Measurements from ENCODE around the gene SRP72.

Gene SRP72

DNA sequence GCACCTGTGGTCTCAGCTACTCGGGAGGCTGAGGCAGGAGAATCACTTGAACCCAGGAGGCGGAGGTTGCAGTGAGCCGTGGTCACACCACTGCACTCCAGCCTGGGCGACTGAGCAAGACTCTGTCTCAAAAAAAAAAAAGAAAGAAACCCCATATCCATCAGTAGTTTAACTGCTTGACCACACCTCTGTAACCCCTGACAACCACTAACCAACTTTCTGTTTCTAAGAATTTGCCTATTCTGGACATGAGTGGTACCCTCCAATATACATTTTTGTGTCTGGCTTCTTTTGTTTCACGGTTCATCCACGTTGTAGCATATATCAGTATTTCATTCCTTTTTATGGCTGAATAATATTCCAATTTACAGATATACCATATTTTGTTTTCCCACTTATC lies 41.1 kb upstream of the SRP72 start:
- no peak for ATAC-seq (ENCODE audit: low read depth)

GRCh38 chr4:56427179-56427578 lies 40.2 kb upstream of the SRP72 start:
- Histone ChIP-seq H3K9me3 (ENCODE audit: severe bottlenecking) (no peaks in the 10 kb centered on the region), H3K4me1 (ENCODE audit: insufficient read depth, poor library complexity, severe bottlenecking) (peaks cover 4% of the 10 kb centered on the region), H3K36me3 (ENCODE audit: low read depth) (peaks cover 7% of the 10 kb centered on the region; the same call in 1 of the 2 replicates), H3K27ac (ENCODE audit: poor library complexity, severe bottlenecking) (no peak overlapping the region), H3K4me3 (ENCODE audit: severe bottlenecking) (no peak overlapping the region), H3K27me3 (ENCODE audit: insufficient read depth, poor library complexity, severe bottlenecking) (no peaks in the 10 kb centered on the region)
- DNase-seq (ENCODE audit: low spot score) (no peak), ATAC-seq (ENCODE audit: low read depth) (no peak)
- TF ChIP-seq, protein P1, sequence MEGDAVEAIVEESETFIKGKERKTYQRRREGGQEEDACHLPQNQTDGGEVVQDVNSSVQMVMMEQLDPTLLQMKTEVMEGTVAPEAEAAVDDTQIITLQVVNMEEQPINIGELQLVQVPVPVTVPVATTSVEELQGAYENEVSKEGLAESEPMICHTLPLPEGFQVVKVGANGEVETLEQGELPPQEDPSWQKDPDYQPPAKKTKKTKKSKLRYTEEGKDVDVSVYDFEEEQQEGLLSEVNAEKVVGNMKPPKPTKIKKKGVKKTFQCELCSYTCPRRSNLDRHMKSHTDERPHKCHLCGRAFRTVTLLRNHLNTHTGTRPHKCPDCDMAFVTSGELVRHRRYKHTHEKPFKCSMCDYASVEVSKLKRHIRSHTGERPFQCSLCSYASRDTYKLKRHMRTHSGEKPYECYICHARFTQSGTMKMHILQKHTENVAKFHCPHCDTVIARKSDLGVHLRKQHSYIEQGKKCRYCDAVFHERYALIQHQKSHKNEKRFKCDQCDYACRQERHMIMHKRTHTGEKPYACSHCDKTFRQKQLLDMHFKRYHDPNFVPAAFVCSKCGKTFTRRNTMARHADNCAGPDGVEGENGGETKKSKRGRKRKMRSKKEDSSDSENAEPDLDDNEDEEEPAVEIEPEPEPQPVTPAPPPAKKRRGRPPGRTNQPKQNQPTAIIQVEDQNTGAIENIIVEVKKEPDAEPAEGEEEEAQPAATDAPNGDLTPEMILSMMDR (IDR thresholded peaks at IDR 0.05; ENCODE audit: poor library complexity, severe bottlenecking), result no peak

More for the DNA sequence above, 41.1 kb upstream of the SRP72 start:
- Histone ChIP-seq H3K27ac (ENCODE audit: poor library complexity, severe bottlenecking) (no peak overlapping the region), H3K4me1 (ENCODE audit: insufficient read depth, poor library complexity, severe bottlenecking) (peaks cover 4% of the 10 kb centered on the region), H3K9me3 (ENCODE audit: severe bottlenecking) (no peaks in the 10 kb centered on the region), H3K27me3 (ENCODE audit: insufficient read depth, poor library complexity, severe bottlenecking) (no peaks in the 10 kb centered on the region), H3K4me3 (ENCODE audit: severe bottlenecking) (no peak overlapping the region), H3K36me3 (ENCODE audit: low read depth) (peaks cover 7% of the 10 kb centered on the region; the same call in 1 of the 2 replicates)
- TF ChIP-seq, protein P1 (IDR thresholded peaks at IDR 0.05; ENCODE audit: poor library complexity, severe bottlenecking), result no peak
- no peak for DNase-seq (ENCODE audit: low spot score)

- H3K27me3 ChIP-seq (ENCODE audit: insufficient read depth, poor library complexity, severe bottlenecking), result no peaks in the 10 kb centered on the region
- TF ChIP-seq, protein P1 (IDR thresholded peaks at IDR 0.05; ENCODE audit: poor library complexity, severe bottlenecking), result no peak
- no peak for ATAC-seq (ENCODE audit: low read depth)
- H3K4me3 ChIP-seq (ENCODE audit: severe bottlenecking), result no peak overlapping the region
- no peak for DNase-seq (ENCODE audit: low spot score)
- peaks cover 1% of the 10 kb centered on the region for H3K4me1 ChIP-seq (ENCODE audit: insufficient read depth, poor library complexity, severe bottlenecking)
- no peaks in the 10 kb centered on the region for H3K9me3 ChIP-seq (ENCODE audit: severe bottlenecking)
- peaks cover 7% of the 10 kb centered on the region; the same call in 1 of the 2 replicates for H3K36me3 ChIP-seq (ENCODE audit: low read depth)
- no peak overlapping the region for H3K27ac ChIP-seq (ENCODE audit: poor library complexity, severe bottlenecking)
These were observed 37.2 kb upstream of the SRP72 start for GRCh38 chr4:56430203-56430602.

- TF ChIP-seq, protein P1 (IDR thresholded peaks at IDR 0.05; ENCODE audit: poor library complexity, severe bottlenecking), result no peak
- H3K4me3 ChIP-seq (ENCODE audit: severe bottlenecking), result no peak overlapping the region
- peaks cover 5% of the 10 kb centered on the region; the same call in 1 of the 2 replicates for H3K36me3 ChIP-seq (ENCODE audit: low read depth)
- H3K27ac ChIP-seq (ENCODE audit: poor library complexity, severe bottlenecking), result no peak overlapping the region
- DNase-seq (ENCODE audit: low spot score) (no peak), ATAC-seq (ENCODE audit: low read depth) (no peak)
- peaks cover 3% of the 10 kb centered on the region for H3K4me1 ChIP-seq (ENCODE audit: insufficient read depth, poor library complexity, severe bottlenecking)
- H3K27me3 ChIP-seq (ENCODE audit: insufficient read depth, poor library complexity, severe bottlenecking), result no peaks in the 10 kb centered on the region
- H3K9me3 ChIP-seq (ENCODE audit: severe bottlenecking), result no peaks in the 10 kb centered on the region
These were observed 34.1 kb upstream of the SRP72 start for GRCh38 chr4:56433280-56433679.

DNA sequence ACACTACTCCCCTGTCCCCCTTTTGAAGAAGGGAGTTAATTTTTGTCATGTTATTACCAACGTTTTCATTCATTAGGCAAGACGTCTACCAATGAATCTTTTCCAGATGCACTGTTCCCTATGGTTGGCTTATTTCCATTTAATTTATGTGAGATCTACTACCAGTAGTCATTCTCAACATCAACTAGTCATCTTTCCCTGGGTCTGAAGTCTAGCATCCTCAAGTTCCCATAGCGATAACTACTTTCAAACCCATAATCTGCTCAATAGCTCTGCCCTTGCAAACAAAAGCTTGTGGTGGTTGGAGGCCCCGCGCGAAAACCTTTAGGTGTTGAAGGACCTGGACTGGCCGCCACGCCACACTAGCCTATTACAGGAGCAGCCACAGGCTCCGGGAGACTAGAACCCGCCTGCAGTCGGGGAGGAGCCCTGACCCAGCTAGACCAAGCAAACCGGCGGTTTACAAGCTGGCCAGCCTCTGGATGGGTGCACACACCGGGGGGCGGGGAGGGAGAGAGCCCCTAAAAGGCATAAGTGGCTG lies 32.7 kb upstream of the SRP72 start:
- DNase-seq (ENCODE audit: low spot score) (peak; percentile 73), ATAC-seq (ENCODE audit: low read depth) (peak; percentile 52)
- H3K9me3 ChIP-seq (ENCODE audit: severe bottlenecking), result no peaks in the 10 kb centered on the region
- H3K27me3 ChIP-seq (ENCODE audit: insufficient read depth, poor library complexity, severe bottlenecking), result no peaks in the 10 kb centered on the region
- peak overlapping the region; percentile 73 for H3K27ac ChIP-seq (ENCODE audit: poor library complexity, severe bottlenecking)
- TF ChIP-seq, protein P1 (IDR thresholded peaks at IDR 0.05; ENCODE audit: poor library complexity, severe bottlenecking), result no peak
- H3K36me3 ChIP-seq (ENCODE audit: low read depth), result peaks cover 15% of the 10 kb centered on the region
- H3K4me1 ChIP-seq (ENCODE audit: insufficient read depth, poor library complexity, severe bottlenecking), result peaks cover 10% of the 10 kb centered on the region
- peak overlapping the region; percentile 81 for H3K4me3 ChIP-seq (ENCODE audit: severe bottlenecking)

Measured in RWPE2 (cell line).